Colonic mucosa (tissue), 4 donors: ENCODE results near the gene GRK5. TPM values are rescaled to one million over a fixed set of nuclear protein-coding genes. Genes with fewer than 3 reads are reported as not detected.
"Not testable (repeated sequence)": the region's sequence is repeated elsewhere in the genome, so short reads cannot be mapped to it uniquely, and the experiment has no call there.

ENCODE experiments used
- DNase-seq: peaks from one replicate; pipeline ENCODE4 v3.0.0-alpha.2; 2020
- H3K27ac ChIP-seq: fragments of 200-600 bp; one replicate; pipeline ENCODE4 v1.8.0; 2021
- H3K27me3 ChIP-seq: fragments of 200-600 bp; one replicate; pipeline ENCODE4 v1.8.0; 2021
- H3K36me3 ChIP-seq: fragments of 200-600 bp; one replicate; pipeline ENCODE4 v1.8.0; 2021
- H3K4me1 ChIP-seq: fragments of 200-600 bp; one replicate; pipeline ENCODE4 v1.8.0; 2021; ENCODE audit warnings: mild to moderate bottlenecking
- H3K4me3 ChIP-seq: fragments of 200-600 bp; one replicate; pipeline ENCODE4 v1.8.0; 2021
- H3K9ac ChIP-seq, 2 donors: one replicate each; pipeline ENCODE4 v1.7.0; 2013; ENCODE audit warnings: control low read depth in 2 of 2, low read depth in 2 of 2, low read length in 2 of 2
- H3K9me3 ChIP-seq: fragments of 200-600 bp; one replicate; pipeline ENCODE4 v1.8.0; 2021
- intact Hi-C: fragments of 100-400 bp; cut with DNase I; formaldehyde crosslinking; loops from one replicate; pipeline ENCODE4 v1.14.1; 2022
- total RNA-seq, 2 donors: library from RNA; stranded (reverse); fragmentation: NEBNext Ultra II Directional in 1 of 2; extraction: Animal tissue kit (Norgen Biotek cat#: 25700) in 1 of 2; gene quantifications; one replicate each; pipeline ENCODE4 v1.2.1, GENCODE V29; 2021
- TF ChIP-seq, protein P1 (sequence below): fragments of 200-600 bp; IDR thresholded peaks from one replicate; pipeline ENCODE4 v1.8.0; 2022; ENCODE audit warnings: antibody characterized with exemption, mild to moderate bottlenecking
- donor health status: healthy.
- donor health status: DM: no; HTN: no; CAD: no.
- donor health status: DM: no; HTN: no; CAD: no.

The GRK5 gene
- total RNA-seq, 2 donors from 2014 or later, result 4.6 to 12.7 TPM

GRCh38 chr10:119222966-119223386 lies 15.6 kb downstream of the GRK5 start:
- Histone ChIP-seq H3K9ac (no peak overlapping the region), H3K4me3 (no peak overlapping the region), H3K4me1 (peaks cover 10% of the 10 kb centered on the region), H3K27me3 (no peaks in the 10 kb centered on the region), H3K27ac (peak overlapping the region; percentile 19), H3K9me3 (no peaks in the 10 kb centered on the region), H3K36me3 (no peaks in the 10 kb centered on the region)
- no peak for DNase-seq
- TF ChIP-seq, protein P1, sequence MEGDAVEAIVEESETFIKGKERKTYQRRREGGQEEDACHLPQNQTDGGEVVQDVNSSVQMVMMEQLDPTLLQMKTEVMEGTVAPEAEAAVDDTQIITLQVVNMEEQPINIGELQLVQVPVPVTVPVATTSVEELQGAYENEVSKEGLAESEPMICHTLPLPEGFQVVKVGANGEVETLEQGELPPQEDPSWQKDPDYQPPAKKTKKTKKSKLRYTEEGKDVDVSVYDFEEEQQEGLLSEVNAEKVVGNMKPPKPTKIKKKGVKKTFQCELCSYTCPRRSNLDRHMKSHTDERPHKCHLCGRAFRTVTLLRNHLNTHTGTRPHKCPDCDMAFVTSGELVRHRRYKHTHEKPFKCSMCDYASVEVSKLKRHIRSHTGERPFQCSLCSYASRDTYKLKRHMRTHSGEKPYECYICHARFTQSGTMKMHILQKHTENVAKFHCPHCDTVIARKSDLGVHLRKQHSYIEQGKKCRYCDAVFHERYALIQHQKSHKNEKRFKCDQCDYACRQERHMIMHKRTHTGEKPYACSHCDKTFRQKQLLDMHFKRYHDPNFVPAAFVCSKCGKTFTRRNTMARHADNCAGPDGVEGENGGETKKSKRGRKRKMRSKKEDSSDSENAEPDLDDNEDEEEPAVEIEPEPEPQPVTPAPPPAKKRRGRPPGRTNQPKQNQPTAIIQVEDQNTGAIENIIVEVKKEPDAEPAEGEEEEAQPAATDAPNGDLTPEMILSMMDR, result no peak
- intact Hi-C loops, result no loop called here

- no peaks in the 10 kb centered on the region for H3K27me3 ChIP-seq
- H3K27ac ChIP-seq, result no peak overlapping the region
- no peak overlapping the region for H3K9ac ChIP-seq
- DNase-seq, result no peak
- no peaks in the 10 kb centered on the region for H3K9me3 ChIP-seq
- H3K4me3 ChIP-seq, result no peak overlapping the region
- peaks cover 10% of the 10 kb centered on the region for H3K4me1 ChIP-seq
- TF ChIP-seq, protein P1, result no peak
- intact Hi-C loops, result no loop called here
- H3K36me3 ChIP-seq, result no peaks in the 10 kb centered on the region
Observed at GRCh38 chr10:119225083-119225658, 17.8 kb downstream of the GRK5 start.

GRCh38 chr10:119227825-119228224 lies 20.5 kb downstream of the GRK5 start:
- Histone ChIP-seq H3K4me1 (peaks cover 4% of the 10 kb centered on the region), H3K27me3 (no peaks in the 10 kb centered on the region), H3K9ac (no peak overlapping the region), H3K27ac (no peak overlapping the region), H3K9me3 (no peaks in the 10 kb centered on the region), H3K4me3 (no peak overlapping the region), H3K36me3 (no peaks in the 10 kb centered on the region)
- intact Hi-C loops, result no loop called here
- TF ChIP-seq, protein P1, result no peak
- DNase-seq, result no peak

DNA sequence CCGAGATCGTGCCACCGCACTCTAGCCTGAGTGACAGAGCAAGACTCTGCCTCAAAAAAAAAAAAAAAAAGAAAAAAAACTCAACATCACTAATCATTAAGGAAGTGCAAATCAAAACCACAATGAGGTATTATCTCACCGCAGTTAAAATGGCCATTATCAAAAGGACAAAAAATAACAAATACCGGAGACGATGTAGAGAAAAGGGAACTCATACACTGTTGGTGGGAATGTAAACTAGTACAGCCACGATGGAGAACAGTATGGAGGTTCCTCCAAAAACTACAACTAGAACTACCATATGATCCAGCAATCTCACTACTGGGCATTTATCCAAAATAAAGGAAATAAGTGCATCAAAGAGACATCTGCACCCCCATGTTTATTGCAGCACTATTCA lies 24.3 kb downstream of the GRK5 start:
- Histone ChIP-seq H3K27me3 (no peaks in the 10 kb centered on the region), H3K4me3 (no peak overlapping the region), H3K4me1 (no peaks in the 10 kb centered on the region), H3K9me3 (no peaks in the 10 kb centered on the region), H3K9ac (no peak overlapping the region), H3K36me3 (no peaks in the 10 kb centered on the region), H3K27ac (no peak overlapping the region)
- no peak for DNase-seq
- intact Hi-C loops, result no loop called here
- TF ChIP-seq, protein P1, result no peak

DNA sequence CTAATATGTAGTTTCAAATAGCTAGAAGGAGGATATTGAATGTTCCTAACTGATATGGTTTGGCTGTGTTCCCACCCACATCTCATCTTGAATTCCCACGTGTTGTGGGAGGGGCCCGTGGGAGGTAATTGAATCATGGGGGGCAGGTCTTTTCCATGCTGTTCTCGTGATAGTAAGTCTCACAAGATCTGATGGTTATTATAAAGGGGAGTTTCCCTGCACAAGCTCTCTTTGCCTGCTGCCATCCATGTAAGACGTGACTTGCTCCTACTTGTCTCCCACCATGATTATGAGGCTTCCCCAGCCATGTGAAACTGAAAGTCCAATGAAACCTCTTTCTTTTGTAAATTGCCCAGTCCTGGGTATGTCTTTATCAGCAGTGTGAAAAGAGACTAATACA lies 25.1 kb downstream of the GRK5 start:
- H3K27me3 ChIP-seq, H3K36me3 ChIP-seq, H3K9me3 ChIP-seq, H3K27ac ChIP-seq, H3K4me3 ChIP-seq, intact Hi-C loops, H3K4me1 ChIP-seq, DNase-seq, H3K9ac ChIP-seq: not testable (repeated sequence)

DNA sequence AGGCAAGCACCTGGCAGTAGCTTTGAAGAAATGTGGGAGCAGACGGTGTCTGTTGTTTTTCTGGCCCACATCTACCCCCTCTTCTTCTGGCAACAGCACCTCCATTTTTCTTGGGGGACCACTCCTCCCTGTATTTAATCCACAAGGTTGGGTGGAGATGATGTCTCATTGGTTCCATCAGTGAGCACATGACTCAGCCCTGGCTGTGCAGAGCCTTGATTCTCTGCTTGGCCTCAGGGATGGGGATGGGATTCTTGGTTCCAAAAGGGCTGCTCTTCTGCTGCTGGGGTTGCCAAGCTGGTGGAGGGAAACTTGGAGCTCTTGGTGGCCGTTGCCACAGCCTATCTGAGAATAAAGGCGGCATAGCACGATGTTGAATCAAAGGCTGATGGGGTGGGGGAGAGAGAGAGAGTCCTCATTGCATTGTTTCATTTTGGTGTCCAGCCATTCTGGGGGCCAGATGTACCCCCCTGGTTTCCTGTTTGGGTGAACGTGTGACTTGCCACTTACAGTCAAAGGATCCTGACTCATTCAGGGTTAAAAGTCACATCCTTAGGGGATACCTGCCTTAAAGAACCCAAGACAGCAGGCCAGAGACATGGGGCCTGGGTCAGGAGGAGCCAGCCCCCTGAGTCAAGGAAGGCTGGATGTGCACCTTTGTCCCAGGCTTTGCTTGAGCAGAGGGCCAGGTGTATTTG lies 25.9 kb downstream of the GRK5 start:
- Histone ChIP-seq H3K36me3 (no peaks in the 10 kb centered on the region), H3K4me3 (no peak overlapping the region), H3K4me1 (no peaks in the 10 kb centered on the region), H3K27me3 (no peaks in the 10 kb centered on the region), H3K9ac (no peak overlapping the region), H3K9me3 (no peaks in the 10 kb centered on the region), H3K27ac (no peak overlapping the region)
- DNase-seq, result no peak
- intact Hi-C loops, result no loop called here
- TF ChIP-seq, protein P1, result no peak
